Mesothelial cell of epicardium (in vitro differentiated cells): ENCODE measurements around the gene MAGI2. TPM values are rescaled to one million over a fixed set of nuclear protein-coding genes. Genes with fewer than 3 reads are reported as not detected.

Source experiments
- DNase-seq, 2 experiments: peaks; one replicate each; pipeline ENCODE4 v3.0.0; 2021; ENCODE audit warnings: low spot score in 2 of 2; ENCODE audit not compliant: unreplicated experiment in 2 of 2
- H3K27ac Mint-ChIP-seq: 2 replicates; pipeline ENCODE4 v1.8.0; 2021; ENCODE audit warnings: mixed read lengths
- H3K27me3 Mint-ChIP-seq: 2 replicates; pipeline ENCODE4 v1.8.0; 2021; ENCODE audit warnings: low read depth, mixed read lengths
- H3K36me3 Mint-ChIP-seq: 2 replicates; pipeline ENCODE4 v1.8.0; 2021; ENCODE audit warnings: mixed read lengths
- H3K4me1 Mint-ChIP-seq: 2 replicates; pipeline ENCODE4 v1.8.0; 2021; ENCODE audit warnings: mixed read lengths
- H3K4me3 Mint-ChIP-seq: 2 replicates; pipeline ENCODE4 v1.8.0; 2021; ENCODE audit warnings: mild to moderate bottlenecking, moderate library complexity, mixed read lengths
- H3K9me3 Mint-ChIP-seq: 2 replicates; pipeline ENCODE4 v1.8.0; 2021; ENCODE audit warnings: mixed read lengths
- total RNA-seq: library from RNA; stranded (reverse); gene quantifications from 3 replicates; pipeline ENCODE4 v1.2.1, GENCODE V29; 2021
- TF ChIP-seq, protein P1 (sequence below): fragments of 200-600 bp; sonication (generic); IDR thresholded peaks from one replicate; pipeline ENCODE4 v1.5.0; 2021; ENCODE audit warnings: antibody characterized with exemption; ENCODE audit not compliant: unreplicated experiment

MAGI2 gene
- total RNA-seq, 1 donor from 2014 or later, result 38.4 TPM

DNA sequence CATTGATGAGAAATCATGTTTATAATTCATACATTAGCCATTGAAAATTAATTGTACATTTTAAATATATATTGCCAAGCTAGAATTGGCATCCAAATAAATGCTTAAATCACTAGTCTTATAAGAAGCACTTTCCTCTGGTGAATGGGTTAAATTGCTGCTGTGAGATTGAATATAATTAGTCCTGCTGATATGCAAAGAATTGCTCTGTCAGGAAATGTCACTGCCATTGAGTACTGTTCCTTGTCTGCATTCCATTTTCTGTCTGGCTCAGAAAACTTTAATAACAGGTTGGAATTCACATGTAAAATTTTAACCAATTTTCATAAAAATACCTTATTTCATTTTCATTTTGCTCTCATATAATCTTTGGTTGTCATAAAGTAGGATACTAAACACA, 589.1 kb downstream of the MAGI2 start:
- Mint-ChIP-seq H3K4me1 (peaks cover 14% of the 10 kb centered on the region), H3K36me3 (peaks cover 12% of the 10 kb centered on the region), H3K27me3 (no peaks in the 10 kb centered on the region), H3K27ac (no peak overlapping the region), H3K9me3 (peaks cover 24% of the 10 kb centered on the region), H3K4me3 (no peak overlapping the region)
- TF ChIP-seq, protein P1, sequence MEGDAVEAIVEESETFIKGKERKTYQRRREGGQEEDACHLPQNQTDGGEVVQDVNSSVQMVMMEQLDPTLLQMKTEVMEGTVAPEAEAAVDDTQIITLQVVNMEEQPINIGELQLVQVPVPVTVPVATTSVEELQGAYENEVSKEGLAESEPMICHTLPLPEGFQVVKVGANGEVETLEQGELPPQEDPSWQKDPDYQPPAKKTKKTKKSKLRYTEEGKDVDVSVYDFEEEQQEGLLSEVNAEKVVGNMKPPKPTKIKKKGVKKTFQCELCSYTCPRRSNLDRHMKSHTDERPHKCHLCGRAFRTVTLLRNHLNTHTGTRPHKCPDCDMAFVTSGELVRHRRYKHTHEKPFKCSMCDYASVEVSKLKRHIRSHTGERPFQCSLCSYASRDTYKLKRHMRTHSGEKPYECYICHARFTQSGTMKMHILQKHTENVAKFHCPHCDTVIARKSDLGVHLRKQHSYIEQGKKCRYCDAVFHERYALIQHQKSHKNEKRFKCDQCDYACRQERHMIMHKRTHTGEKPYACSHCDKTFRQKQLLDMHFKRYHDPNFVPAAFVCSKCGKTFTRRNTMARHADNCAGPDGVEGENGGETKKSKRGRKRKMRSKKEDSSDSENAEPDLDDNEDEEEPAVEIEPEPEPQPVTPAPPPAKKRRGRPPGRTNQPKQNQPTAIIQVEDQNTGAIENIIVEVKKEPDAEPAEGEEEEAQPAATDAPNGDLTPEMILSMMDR, result no peak
- DNase-seq, result no peak

DNA sequence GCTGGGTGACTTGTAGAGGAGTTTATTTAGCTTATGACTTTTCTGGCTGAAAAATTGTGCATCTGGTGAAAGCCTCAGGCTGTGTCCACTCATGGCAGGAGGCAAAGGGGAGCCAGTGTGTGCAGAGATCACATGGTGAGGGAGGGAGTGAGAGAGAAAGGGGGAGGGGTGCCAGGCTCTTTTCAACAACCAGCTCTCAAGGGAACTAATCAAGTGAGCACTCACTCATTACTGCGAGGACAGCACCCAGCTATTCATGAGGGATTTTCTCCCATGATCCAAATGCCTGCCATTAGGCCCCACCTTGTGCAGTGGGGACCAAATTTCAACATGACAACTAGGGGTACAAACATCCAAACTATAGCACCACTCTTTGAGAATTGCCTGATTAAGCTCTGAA, 590.2 kb downstream of the MAGI2 start:
- DNase-seq, result no peak
- Mint-ChIP-seq H3K4me3 (no peak overlapping the region), H3K4me1 (peaks cover 14% of the 10 kb centered on the region), H3K9me3 (peaks cover 23% of the 10 kb centered on the region), H3K27me3 (peaks cover 2% of the 10 kb centered on the region), H3K36me3 (peaks cover 11% of the 10 kb centered on the region), H3K27ac (peak overlapping the region; percentile 65)
- TF ChIP-seq, protein P1, result no peak

DNA sequence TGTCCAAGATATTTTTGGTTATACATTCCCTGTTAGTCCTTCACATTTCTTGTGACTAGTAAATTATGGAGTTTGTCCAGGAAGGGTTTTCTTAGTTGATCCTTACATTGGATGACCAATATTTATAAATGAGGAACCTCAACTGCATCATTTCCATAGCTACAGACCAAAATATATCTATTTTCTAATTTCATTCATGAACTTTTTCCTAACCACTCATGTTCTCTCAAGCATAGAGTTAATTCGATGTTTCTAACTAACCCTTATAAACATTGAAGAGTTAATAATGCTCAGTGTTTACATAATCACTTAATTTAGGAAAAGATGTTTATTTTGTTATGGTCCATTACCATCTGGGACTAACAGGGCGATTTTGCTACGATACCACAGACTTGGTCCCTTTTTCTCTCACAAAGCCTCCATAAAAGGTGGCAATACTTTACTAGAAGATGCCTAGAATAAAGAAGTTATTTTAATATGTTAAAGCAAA, 591.0 kb downstream of the MAGI2 start:
- DNase-seq, result no peak

DNA sequence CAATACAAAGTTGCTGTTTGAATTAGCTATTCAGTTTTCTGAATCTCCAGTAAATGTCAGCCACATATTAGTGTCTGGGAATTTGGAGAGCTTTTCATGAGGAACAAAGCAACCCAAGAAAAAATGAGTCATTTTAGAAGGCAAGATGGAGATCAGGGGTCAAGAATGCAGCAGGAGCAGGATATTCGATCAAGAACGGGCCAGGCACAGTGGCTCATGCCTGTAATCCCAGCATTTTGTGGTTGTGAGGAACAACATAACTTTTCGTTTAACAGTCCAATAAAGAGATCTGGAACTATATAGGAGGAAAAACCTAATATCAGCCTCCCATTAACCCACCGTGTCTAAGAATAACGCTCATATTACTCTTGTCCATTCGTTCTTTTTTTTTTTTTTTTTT, 600.5 kb downstream of the MAGI2 start:
- TF ChIP-seq, protein P1, result no peak
- Mint-ChIP-seq H3K27ac (no peak overlapping the region), H3K27me3 (no peaks in the 10 kb centered on the region)

More for the DNA sequence above, 591.0 kb downstream of the MAGI2 start:
- TF ChIP-seq, protein P1, result no peak
- Mint-ChIP-seq H3K9me3 (peaks cover 29% of the 10 kb centered on the region), H3K4me3 (no peak overlapping the region), H3K27ac (no peak overlapping the region), H3K36me3 (peaks cover 9% of the 10 kb centered on the region), H3K27me3 (peaks cover 2% of the 10 kb centered on the region), H3K4me1 (peaks cover 14% of the 10 kb centered on the region)

DNA sequence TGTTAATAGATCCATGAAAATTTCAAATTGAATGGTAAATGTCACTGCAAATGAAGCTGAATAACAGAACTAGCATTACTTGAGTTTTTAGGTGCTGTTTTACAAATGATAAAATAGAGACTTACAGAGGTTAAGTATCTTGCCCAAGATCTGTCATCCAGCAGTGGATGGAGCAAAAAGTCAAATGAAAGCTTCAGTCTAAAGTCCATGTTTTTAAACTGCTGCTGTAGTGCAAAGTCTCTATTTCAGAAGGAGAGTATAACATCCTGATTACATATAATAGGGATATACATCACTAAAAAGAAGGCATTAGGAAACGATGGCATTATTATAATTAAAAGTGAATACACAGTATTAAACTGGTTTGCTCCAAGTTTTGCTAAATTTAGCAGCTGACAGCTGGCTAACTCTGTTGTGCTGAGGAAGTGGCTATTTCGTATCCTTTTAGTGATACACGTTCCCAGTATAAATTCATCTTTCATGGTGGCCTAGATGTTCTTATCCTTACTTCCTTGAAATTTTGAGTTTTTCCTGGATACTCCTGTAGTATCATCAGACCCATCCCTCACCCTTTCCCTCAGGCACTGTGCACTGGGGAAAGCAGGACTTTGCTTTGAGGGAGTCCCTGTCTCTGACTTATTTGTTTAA, 603.2 kb downstream of the MAGI2 start:
- DNase-seq, result no peak
- Mint-ChIP-seq H3K9me3 (no peaks in the 10 kb centered on the region), H3K4me1 (peaks cover 6% of the 10 kb centered on the region), H3K36me3 (no peaks in the 10 kb centered on the region), H3K27me3 (no peaks in the 10 kb centered on the region), H3K4me3 (no peak overlapping the region), H3K27ac (no peak overlapping the region)
- TF ChIP-seq, protein P1, result no peak

More for the DNA sequence above, 600.5 kb downstream of the MAGI2 start:
- Mint-ChIP-seq H3K9me3 (peaks cover 14% of the 10 kb centered on the region), H3K4me3 (no peak overlapping the region), H3K36me3 (no peaks in the 10 kb centered on the region), H3K4me1 (peaks cover 6% of the 10 kb centered on the region)
- DNase-seq, result no peak
